NCI-H2107 treated with DMSO at 0.1 percent for 48 hours (cell line): Measurements from ENCODE around the gene POPDC3.
"Not testable (repeated sequence)": the region's sequence is repeated elsewhere in the genome, so short reads cannot be mapped to it uniquely, and the experiment has no call there.

Experiments
- DNase-seq: peaks from one replicate; lab custom pipeline; 2025; ENCODE audit not compliant: unreplicated experiment; lab: John Stamatoyannopoulos, UW

POPDC3 gene, protein sequence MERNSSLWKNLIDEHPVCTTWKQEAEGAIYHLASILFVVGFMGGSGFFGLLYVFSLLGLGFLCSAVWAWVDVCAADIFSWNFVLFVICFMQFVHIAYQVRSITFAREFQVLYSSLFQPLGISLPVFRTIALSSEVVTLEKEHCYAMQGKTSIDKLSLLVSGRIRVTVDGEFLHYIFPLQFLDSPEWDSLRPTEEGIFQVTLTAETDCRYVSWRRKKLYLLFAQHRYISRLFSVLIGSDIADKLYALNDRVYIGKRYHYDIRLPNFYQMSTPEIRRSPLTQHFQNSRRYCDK

DNA sequence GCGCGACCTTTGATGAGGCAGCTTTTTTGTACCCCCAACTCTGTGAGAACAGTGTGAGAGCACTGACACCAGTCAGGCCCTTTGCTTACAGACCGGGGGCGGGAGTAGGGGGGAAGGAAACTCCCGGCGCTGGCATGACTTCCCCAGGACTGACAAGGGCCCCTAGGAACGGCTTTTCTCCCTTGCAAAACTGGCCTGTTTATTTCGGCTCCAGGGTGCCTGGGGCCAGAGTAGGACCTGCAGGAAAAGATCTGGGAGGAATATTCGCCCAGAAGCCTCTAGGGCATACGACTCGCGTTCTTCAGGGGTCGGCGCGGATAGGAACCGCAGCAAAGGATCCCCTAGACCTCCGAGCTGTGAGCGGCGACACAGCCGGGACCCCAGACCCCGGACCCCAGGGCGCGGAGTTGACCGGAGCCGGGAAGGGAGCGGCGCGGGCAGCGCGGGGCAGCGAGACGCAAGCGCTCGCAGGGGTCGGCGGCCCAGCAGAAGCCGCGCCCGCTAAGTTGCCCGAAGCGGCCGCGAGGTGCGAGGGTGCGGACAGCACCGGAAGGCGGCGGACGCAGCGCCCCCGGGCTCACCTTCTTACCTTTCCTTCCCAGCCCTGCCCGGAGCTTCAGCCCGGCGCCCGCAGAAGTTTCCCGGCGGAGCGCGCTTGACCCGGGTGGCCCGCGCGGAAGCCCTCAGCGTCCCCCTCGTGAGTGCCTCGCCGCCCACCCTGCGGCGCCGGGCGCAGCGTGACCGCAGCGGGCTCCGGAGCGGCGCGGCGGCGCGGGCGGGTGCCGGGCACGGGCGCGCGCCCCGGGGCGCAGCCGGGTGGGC is at the start of gene POPDC3:
Gene POPDC3 (minus strand): TSS at position 771 of the 822 bp plus-strand sequence. CDS start 18,105 bp downstream, outside the sequence.
- no peak for DNase-seq

DNA sequence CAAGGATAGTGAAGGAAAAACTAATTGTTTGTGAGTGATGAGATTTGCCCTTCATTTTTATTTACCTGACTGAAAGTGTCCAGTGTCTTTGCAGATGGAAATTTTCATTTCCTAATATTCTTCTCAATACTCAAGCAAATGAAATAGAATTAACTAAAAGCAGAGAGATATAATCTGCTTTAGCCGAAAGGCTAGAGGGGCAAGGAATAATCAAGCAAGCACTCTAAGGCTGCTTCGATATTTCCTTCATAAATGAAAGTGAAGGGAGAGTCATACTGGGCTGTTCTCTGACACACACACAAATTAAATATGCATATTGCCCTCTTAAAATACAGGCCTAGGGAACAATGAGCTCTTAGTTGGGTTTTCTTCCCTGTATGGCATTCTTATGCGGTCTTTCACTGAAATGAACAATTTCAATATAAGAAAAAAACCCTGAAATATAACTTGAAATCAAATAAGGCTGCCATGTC is 47.5 kb upstream of the POPDC3 start:
- DNase-seq, result no peak

DNA sequence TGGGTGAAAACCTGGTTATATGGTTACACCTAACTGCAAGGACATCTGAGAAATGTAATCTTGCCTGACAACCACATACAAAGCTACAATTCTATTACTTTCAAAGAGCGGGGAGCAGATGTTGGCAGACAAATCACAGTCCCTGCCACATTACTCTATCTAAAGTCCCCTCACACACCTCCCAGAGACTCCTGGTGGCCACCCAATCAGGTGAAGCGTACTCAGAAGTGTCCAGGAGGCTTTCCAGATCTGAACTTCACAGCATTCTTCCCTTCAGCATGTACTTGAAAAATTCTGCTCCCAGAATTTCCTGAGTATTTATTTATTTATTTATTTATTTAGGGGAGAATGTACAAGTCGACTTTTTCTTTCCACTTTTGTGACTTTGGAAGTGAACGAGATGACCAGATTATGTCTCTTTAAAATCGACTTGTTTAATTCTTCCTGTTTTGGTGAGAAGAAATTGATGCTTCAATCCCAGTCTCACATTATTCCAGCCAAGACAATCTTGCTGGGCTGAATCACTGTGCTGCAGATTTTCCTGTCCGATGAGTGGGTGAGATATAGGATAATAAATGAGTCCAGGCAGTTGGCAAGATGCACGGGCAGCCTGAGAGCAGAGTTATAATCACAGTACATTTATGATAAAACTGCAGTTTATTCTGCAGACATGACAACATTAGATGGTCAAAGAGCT is 46.9 kb upstream of the POPDC3 start:
- no peak for DNase-seq

DNA sequence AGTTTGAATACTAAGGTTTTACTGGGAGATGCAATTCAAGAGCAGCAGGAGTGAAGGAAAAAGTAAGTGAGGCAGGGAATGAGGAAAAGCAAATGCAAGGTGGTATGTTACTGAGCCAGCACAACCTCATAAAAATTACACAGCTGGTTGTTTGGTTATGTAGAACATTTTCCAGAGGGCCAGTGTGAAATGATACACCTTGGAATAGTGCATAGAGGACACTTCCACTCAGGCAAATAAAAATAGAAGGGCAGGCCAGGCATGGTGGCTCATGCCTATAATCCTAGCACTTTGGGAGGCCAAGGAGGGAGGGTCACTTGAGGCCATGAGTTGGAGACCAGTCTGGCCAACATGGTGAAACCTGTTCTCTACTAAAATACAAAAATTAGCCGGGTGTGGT is 43.4 kb upstream of the POPDC3 start:
- DNase-seq, result no peak

DNA sequence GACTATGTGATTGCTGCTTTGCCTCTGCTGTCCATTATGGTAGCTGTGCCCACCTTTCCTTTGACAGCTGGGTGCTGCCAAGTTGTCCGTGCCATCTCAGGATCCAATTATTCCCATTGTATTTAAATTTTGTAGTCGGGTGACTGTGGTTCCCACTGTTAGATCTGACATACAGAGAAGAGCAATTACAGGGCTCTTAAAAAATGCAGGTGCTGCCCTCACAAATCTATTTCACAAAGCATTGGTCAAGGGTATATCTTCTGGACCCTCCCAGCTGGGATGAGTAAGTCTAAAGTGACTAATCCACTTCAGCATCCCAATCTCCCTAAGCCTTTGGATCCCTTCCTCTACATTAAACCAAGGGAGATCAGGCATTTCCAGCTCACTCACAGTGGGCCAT is 41.4 kb upstream of the POPDC3 start:
- not testable (repeated sequence) for DNase-seq

DNA sequence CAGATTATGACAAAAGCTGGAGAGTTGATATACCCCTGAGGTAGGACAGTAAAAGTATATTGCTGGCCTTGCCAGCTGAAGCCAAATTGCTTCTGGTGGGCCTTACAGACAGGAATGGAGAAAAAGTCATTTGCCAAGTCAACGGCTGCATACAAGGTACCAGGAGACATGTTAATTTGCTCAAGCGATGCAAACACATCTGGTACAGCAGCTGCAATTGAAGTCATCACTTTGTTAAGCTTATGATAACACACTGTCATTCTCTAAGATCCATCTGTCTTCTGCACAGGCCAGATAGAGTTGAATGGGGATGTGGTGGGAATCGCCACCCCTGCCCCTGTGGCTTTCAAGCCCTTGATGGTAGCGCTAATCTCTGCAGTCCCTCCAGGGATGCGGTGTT is 40.4 kb upstream of the POPDC3 start:
- DNase-seq, result no peak

DNA sequence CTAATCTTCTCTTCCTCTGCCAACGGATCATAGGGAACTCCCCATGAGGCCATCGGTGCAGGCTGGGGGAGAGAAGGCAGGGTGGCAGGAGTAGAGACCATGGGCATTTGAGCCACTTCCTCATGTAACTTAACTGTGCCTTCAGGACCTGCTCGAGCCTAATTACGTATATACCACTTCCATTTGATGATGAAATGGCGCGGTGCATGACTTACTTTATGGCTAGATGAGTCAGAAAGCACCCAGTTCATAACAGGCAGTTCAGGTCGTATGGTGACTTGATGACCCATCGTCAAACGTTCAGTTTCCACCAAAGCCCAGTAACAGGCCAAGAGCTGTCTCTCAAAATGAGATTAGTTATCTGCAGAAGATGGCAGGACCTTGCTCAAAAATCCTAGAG is 39.4 kb upstream of the POPDC3 start:
- not testable (repeated sequence) for DNase-seq

DNA sequence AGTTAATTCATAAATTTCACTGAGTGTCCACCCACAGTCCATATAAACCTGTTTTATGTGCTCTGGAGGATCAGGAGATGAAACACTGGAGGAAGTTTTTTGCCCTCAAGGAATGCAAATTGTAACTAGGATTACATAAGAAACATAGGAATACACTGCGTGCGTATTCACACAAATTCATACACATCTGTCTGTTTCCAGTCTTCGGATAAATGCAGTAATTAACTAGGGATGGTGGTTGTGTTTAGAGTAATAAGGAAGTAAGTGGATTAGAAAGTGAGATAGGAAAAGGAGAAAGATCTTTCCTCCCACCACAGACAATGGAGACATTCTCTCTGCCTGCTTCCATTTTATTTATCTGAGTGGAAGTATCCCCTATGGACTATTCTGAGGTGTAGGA is 35.7 kb upstream of the POPDC3 start:
- no peak for DNase-seq

DNA sequence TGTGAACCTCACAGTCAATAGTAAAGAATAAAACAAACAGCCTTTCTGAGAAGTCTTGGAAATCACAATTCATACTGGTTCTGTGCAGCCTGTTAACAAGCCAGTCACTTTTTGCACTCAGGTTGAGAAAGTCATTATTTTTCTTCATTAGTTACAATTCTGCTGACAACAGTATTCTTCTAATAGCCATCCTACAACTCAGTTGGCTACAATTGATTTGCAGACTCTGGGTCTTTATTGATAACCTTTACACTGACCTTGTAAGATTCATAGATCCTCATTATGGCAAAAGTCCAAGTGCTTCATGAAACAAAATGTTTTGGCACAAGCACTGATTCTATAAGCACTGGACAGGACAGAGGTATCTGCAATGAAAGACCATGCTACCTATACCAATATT is 34.9 kb upstream of the POPDC3 start:
- no peak for DNase-seq

DNA sequence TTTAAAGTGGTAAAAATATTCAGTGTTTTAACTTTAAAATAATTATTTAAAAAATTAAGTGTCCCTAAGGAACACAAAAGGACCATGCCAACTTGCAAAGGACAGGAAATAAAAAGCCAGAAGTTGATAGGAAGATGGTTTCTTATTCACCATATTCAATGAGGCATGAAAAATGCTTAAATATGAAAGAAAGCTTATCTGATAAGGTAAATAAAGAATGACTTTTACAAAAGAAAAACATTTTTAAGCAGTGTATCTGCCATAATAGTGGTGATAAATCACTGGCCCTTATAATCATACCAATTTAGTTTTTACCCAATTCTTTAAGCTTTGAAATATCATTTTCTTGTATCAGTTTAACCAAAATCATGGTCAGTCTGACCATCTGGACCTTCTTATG is 33.5 kb upstream of the POPDC3 start:
- no peak for DNase-seq

DNA sequence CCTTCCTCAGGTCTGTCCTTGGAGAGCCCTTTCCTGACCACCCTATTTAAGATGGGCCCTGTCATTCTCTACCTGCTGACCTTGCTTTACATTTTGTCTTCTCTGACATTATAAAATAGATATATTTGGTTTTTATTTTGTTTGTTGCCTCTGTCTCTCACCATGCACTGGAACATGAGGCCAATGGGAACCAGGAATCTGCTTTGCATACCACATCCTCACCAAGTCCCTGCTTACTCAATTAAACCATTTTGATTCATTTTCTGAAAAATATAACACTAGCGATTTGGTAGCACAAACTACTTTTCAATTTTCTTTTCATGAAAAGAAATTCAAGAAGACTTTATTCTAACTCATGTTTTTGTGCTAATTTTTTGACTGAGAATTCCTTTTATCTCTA is 32.8 kb upstream of the POPDC3 start:
- DNase-seq, result no peak

DNA sequence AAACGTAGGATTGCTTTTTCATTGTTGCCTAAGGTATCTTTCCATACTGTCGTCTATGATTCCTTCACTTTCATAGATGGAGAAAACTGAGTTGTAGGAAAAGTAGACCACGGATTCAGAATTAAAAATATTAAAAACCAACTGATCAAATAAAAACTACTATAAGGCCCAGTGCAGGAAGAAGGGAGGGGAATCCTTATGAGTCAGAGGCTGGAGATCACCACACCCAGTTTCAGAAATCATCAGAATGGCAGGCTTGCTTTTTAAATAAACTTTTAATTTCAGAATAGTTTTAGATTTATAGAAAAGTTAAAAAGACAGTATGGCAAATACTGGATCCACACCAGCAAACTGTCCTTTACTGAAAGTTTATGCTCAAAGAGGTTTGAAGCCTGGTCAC is 32.0 kb upstream of the POPDC3 start:
- no peak for DNase-seq

DNA sequence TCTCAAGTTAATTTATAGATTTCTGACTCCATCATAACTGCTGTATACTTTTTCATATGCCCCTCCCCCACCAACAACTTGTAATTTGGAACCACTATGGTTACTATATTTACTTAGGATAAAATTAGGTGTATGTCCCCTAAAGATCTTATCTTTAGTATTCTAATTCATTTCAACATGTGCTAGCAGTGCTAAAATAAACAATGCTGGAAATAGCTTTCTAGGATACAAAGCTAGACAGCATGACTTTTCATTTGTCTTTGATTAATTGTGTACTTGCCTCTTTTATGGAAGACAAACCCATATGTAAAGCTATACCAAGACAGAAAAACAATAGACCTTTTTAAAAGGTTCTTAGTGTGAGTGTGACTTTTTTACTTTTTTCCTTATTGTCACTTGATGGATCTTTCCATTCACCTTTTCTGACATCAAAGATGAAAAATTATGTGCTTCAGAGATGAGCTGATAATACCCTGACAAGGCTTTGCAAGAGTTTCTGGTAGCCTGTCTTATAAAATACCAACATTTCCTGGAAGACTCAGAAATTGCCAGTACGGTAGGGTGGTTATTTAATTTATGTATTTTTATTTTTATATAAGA is 31.2 kb upstream of the POPDC3 start:
- DNase-seq, result no peak

DNA sequence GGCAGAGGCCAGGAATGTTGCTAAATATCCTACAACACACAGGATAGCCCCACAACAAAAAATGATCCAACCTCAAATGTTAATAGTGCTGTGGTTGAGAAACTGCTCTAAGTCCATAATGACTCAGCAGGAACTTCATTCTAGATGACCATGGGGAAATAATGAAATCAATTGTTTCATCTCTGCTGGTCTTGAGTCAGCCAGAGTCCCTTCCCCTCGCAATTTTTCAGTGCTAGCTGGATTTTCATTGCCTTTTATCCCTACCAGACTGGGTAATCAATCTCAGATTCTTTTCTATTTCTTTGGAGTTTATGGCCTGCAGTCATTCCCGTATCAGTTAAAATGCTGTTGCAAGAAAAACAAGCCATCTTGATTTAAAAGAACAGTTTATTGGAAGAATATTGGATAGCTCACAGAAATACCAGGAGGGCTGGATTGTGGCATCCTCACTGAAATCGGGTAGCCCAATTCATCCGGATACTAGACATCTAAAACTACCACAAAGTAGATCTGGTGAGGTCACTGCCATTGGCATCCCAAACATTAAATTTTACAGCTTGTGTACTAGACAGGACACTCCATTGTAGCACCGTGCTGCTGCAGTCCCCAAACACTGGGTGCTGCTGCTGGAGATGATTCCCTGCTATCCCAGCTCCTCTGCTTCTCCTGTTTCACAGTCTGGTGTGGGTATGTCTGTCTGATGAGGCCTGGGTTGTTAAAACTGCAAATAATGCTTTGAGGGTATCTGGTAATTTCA is 30.3 kb upstream of the POPDC3 start:
- no peak for DNase-seq

DNA sequence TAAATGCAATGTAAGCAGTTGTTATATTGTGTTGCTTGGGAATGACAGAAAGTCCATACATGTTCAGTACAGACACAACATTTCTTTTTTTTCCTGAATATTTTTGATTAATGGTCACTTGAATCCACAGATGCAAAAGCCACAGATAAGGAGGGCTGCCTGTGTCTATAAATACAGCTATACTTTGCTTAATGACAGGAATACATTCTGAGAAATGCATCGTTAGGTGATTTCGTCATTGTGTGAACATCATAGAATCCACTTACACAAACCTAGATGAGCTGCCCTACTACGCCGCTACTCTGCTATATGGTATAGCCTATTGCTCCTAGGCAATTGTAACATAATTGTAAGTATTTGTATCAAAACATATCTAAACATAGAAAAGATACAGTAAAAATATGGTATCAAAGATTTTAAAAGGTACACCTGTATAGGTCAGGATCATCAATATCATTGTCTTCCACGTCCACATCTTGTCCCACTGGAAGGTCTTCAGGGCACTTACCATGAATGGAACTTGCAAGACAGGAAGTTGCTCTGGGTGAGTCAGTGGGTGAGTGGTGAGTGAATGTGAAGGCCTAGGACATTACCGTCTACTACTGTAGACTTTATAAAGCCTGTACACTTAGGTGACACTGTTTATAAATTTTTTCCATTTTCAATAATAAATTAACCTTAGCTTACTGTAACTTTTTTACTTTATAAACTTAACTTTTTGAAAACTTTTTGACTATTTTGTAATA is 27.9 kb upstream of the POPDC3 start:
- no peak for DNase-seq

DNA sequence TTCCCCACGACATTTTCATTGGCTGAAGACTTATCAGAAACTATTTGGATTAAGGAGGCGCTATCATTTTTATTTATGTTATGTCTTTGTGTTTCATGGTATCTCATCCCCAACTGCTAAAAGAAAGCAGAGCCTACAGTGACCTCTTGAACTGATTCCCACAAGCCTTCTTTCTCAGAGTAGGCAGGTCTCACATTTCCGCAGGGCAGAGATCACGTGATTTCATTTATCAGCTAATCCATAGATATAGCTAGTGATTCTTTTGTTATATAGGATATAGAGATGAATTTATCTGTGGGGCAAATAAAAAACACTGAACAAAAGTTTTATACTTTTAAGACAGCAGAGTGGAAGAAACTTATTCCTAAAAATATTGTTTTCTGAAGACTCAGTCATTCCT is 25.0 kb upstream of the POPDC3 start:
- no peak for DNase-seq

DNA sequence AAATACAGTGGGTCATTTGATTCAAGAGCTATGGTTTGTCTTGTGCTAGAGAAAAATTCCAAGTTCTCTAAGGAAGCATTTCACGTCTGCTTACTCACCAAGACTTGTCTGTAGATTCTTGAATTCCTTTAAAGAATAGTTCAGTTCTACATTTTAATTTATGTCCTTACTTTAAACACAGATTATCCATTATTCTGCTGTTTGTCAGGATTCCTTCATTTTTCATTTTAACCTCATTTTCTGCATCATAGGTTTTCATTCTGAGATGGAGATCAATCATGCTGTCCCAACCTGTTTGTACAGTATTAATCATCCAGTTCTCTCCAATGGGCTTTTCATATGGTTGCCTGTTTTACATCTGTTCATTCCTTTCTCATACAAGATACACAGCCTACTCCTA is 24.5 kb upstream of the POPDC3 start:
- no peak for DNase-seq

DNA sequence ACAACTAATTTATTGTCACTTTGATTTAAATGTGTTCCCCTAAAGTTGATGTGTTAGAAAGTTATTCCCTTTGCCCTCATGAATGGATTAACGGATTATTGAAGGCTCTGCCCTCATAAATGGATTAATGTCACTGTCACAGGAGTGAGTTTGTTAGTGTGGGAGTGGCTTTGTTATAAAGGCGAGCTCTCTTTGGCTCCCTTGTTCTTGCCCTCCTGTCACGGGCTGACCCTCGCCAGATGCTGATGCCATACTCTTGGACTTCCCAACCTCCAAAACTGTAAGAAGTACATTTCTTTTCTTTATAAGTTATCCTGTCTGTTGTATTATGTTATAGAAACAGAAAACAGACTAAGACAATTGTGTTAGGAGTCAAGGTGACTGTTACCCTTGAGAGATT is 22.7 kb upstream of the POPDC3 start:
- DNase-seq, result no peak

DNA sequence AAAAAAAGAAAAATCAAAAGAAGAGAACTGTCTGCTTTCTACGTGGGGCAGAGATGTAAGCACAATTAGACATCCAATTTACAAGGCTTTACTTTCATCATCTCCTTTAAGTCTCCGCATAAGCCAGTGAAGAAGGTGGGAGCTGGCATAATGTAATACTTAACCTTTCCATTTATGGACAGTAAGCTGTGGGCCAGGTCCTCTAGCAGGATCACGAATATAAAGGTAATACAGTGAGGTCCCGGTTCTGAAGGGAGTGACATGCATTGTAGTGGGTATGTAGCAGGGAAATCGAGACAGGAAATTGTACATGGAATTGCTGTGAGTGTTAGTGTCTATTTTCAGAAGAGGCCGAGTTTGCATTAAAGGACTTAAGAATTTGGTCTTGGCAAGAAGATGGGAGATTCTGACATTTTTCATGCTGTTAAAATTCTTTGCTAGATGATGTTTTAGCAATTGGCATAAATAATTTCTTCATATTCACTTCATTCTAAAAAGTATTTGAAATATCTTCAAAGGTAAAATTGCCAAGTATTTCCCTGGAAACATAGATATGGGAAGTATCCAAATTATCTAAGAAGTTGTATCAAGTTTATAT is 20.4 kb upstream of the POPDC3 start:
- DNase-seq, result no peak

DNA sequence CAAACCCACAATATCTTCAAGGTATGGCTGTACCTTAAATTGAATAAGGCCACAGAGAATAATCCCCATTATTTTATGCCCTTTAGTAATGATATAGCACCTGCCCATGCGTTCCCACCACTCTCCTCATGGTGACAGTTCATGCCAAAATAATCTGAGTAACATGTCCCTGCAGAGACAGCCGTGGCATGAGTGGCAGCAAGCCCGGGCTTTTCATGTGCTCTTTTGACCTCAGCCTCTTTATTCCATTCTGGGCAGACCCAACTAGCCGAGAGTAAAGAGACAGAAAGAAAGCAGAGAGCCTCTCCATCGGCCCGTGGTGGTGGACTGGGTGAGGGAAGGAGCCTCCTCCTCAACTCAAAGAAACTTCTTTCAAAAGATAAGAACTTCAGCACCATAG is 19.9 kb upstream of the POPDC3 start:
- DNase-seq, result no peak
